Stomach (tissue), 19 donors: ENCODE results near the gene NDNF. TPM values are rescaled to one million over a fixed set of nuclear protein-coding genes. Genes with fewer than 3 reads are reported as not detected.

ENCODE experiments used
- DNase-seq, 2 donors: peaks; one replicate each; pipeline versions ENCODE4 v3.0.0 to v3.0.0-alpha.2; 2013 to 2019
- H3K27ac ChIP-seq, 5 donors: fragments of 200-600 bp in 4 of 5; sonication (generic) in 4 of 5; one replicate each; pipeline ENCODE4 v1.5.1; 2013 to 2019; ENCODE audit warnings: mild to moderate bottlenecking in 1 of 5, moderate library complexity in 1 of 5
- H3K27me3 ChIP-seq, 3 donors: fragments of 200-600 bp; sonication (generic); one replicate each; pipeline ENCODE4 v1.5.1; 2017 to 2019; ENCODE audit warnings: mixed run types in 1 of 3
- H3K36me3 ChIP-seq, 4 donors: fragments of 200-600 bp; sonication (generic); 1 replicate in 3 of 4; 2 replicates in 1 of 4; pipeline ENCODE4 v1.5.1; 2016 to 2019
- H3K4me1 ChIP-seq, 4 donors: fragments of 200-600 bp; sonication (generic); one replicate each; pipeline ENCODE4 v1.5.1; 2016 to 2019
- H3K4me3 ChIP-seq, 4 donors: fragments of 200-600 bp; sonication (generic) in 3 of 4; one replicate each; pipeline ENCODE4 v1.5.1; 2016 to 2019; ENCODE audit warnings: mild to moderate bottlenecking in 1 of 4
- H3K9me3 ChIP-seq, 4 donors: fragments of 200-600 bp; sonication (generic); one replicate each; pipeline ENCODE4 v1.5.1; 2016 to 2019
- EP300 ChIP-seq: sonication (generic); formaldehyde crosslinking; IDR thresholded peaks from one replicate; pipeline ENCODE4 v1.6.1; 2017; ENCODE audit warnings: antibody characterized with exemption
- POLR2A ChIP-seq, 4 donors: fragments of 450-650 bp; IDR thresholded peaks; one replicate each; pipeline ENCODE4 v1.6.1; 2016; ENCODE audit warnings: antibody characterized with exemption in 4 of 4, control low read depth in 2 of 4, mild to moderate bottlenecking in 1 of 4, moderate library complexity in 1 of 4
- POLR2AphosphoS5 ChIP-seq, 3 donors: sonication (generic); formaldehyde crosslinking; IDR thresholded peaks; one replicate each; pipeline ENCODE4 v1.6.1; 2016; ENCODE audit warnings: antibody characterized with exemption in 3 of 3
- WGBS, 5 donors: extraction: QIAGEN DNeasy Blood & Tissue Kit in 3 of 5; methylation state at CpG; one replicate each; pipeline versions ENCODE4 v1.1.5 to v1.1.7; 2013 to 2018; 5-methylcytosine and 5-hydroxymethylcytosine counted together
- intact Hi-C: fragments of 100-400 bp; cut with DNase I; formaldehyde crosslinking; loops from one replicate; pipeline ENCODE4 v1.15.1; 2023; ENCODE audit warnings: low total_unique reads
- long read RNA-seq, 10 donors: transcript quantifications; one replicate each; lab custom pipeline, GENCODE V29; 2026
- polyA plus RNA-seq, 3 donors: library from polyadenylated mRNA; stranded (reverse); fragments of 200-250 nt; gene quantifications; one replicate each; pipeline ENCODE4 v1.2.3, GENCODE V29; 2013
- total RNA-seq, 5 donors: library from RNA; depleted of rRNA; stranded (reverse); fragments of >200 nt; gene quantifications; one replicate each; pipeline versions ENCODE4 v1.1.0 to v1.2.3, GENCODE V29; 2014 to 2016
- TF ChIP-seq, protein P1 (sequence below), 7 experiments: fragments of 450-650 bp in 4 of 7; fragments of 200-600 bp in 3 of 7; sonication (generic) in 3 of 7; IDR thresholded peaks; one replicate each; pipeline ENCODE4 v1.5.1; 2016 to 2019; ENCODE audit warnings: antibody characterized with exemption in 7 of 7, control low read depth in 2 of 7, mild to moderate bottlenecking in 1 of 7
- donor health status: healthy with polysubstance abuse.
- donor health status: Bipolar disorder and iron deficiency.
- donor health status: healthy.

The NDNF gene
- 1 to 10 TPM in 4 of 5 donors, under 1 TPM in 1; 0.89 to 8.1 (median 4.8) TPM for total RNA-seq
- 1 to 10 TPM in 2 of 3 donors, under 1 TPM in 1; 0.68 to 2.6 (median 1.4) TPM for polyA plus RNA-seq
- long read RNA-seq, donor 1, result 0 reads
- long read RNA-seq, donor 2, result 0 reads
- long read RNA-seq, donor 3, partial matches to known transcripts, result 0 of 1 reads
- long read RNA-seq, donor 3, other reads (novel, unspliced or antisense), result 0 of 1 reads
- long read RNA-seq, donor 4, result 0 reads
- long read RNA-seq, donor 5, partial matches to known transcripts, result 0 of 1 reads
- long read RNA-seq, donor 5, other reads (novel, unspliced or antisense), result 0 of 1 reads
- long read RNA-seq, donor 6, partial matches to known transcripts, result 0 of 1 reads
- long read RNA-seq, donor 6, other reads (novel, unspliced or antisense), result 0 of 1 reads
- long read RNA-seq, donor 7, partial matches to known transcripts, result 0 of 2 reads
- long read RNA-seq, donor 7, other reads (novel, unspliced or antisense), result 0 of 2 reads
- long read RNA-seq, donor 8, partial matches to known transcripts, result 0 of 1 reads
- long read RNA-seq, donor 8, other reads (novel, unspliced or antisense), result 0 of 1 reads
- long read RNA-seq, donor 9, partial matches to known transcripts, result 0 of 1 reads
- long read RNA-seq, donor 9, other reads (novel, unspliced or antisense), result 0 of 1 reads
- long read RNA-seq, donor 10, result 0 reads

DNA sequence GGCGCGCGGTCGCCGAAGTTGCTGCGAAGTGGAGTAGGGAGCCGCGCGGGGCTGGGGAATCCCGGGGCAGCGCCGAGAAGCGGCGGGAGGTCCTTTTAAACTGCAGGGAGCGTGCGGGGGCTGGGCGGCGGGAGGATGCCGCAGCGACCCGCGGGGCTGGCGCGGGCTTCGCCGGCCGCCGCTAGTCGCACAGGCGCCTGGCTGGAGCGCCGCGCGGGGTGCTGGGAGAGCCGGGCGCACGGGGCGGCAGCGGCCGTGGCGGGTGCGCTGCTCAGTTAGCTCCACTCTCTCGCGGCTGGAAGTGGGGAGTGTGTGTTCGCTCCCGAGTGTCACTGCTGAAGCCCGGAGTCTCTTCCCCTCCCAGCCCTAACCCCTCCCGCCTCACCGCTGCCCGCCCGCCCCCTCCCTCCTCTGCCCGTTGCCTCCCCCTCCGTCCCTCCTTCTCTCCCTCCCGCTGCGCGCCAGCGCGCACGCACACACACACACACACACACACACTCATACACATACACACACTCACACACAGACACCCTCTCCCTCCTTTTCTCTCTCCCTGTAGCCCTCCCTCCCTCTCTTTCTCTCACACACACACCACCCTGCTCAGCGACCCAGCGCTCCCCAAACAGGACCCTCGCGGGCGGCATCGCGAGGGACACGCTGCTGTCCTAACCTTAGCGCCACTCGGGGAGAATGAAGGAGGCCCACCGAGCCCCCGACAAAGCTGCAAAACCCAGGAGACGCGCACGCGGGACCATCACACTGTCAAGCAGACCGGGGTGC lies at the start of gene NDNF:
Gene NDNF (minus strand): TSS at position 312 of the 780 bp plus-strand sequence. CDS start 26,698 bp downstream, outside the sequence.
- Histone ChIP-seq H3K4me1 (peaks cover 16 to 33% (median 27%) of the 10 kb centered on the region in 4 donors), H3K27me3 (peaks cover 0 to 55% (median 36%) of the 10 kb centered on the region in 3 donors), H3K4me3 (peak within 1 kb of the TSS; percentile 57 to 70 (median 66)), H3K9me3 (no peaks in the 10 kb centered on the region), H3K27ac (peak within 1 kb of the TSS in 4 of 5 donors; percentile 47 to 72 (median 50)), H3K36me3 (no peaks in the 10 kb centered on the region)
- TF ChIP-seq, protein P1, sequence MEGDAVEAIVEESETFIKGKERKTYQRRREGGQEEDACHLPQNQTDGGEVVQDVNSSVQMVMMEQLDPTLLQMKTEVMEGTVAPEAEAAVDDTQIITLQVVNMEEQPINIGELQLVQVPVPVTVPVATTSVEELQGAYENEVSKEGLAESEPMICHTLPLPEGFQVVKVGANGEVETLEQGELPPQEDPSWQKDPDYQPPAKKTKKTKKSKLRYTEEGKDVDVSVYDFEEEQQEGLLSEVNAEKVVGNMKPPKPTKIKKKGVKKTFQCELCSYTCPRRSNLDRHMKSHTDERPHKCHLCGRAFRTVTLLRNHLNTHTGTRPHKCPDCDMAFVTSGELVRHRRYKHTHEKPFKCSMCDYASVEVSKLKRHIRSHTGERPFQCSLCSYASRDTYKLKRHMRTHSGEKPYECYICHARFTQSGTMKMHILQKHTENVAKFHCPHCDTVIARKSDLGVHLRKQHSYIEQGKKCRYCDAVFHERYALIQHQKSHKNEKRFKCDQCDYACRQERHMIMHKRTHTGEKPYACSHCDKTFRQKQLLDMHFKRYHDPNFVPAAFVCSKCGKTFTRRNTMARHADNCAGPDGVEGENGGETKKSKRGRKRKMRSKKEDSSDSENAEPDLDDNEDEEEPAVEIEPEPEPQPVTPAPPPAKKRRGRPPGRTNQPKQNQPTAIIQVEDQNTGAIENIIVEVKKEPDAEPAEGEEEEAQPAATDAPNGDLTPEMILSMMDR (IDR thresholded peaks at IDR 0.05), result no peak
- TF ChIP-seq POLR2AphosphoS5 (IDR thresholded peaks at IDR 0.05) (no peak), POLR2A (IDR thresholded peaks at IDR 0.05) (no peak), EP300 (no peak)
- intact Hi-C loops, result no loop called here
- peak in 1 of 2 donors; percentile 83 for DNase-seq
- 1% methylated on average over 34 to 76 of the region's 76 CpGs for WGBS, 5 donors

DNA sequence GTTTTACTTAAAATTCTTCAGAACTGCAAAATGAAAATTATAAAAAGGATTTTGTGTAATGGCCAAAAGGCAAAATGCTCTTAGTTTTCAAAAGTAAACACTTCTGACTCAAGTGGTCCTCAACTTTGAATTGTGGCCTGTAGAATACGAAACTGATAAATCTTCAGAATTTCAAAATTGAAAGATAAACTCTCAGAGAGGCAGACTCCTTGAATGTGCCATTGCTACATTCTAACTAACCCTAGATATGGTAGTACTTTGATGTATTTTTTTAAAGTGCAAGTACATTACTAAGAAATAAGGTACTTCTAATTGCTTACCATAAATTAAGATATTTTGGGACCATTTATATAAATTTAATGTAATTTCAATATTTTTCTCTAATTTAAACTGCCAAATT lies 47.4 kb upstream of the NDNF start:
- H3K9me3 ChIP-seq, result no peaks in the 10 kb centered on the region
- DNase-seq, result no peak
- no peak overlapping the region for H3K27ac ChIP-seq
- H3K4me1 ChIP-seq, result no peaks in the 10 kb centered on the region
- H3K36me3 ChIP-seq, result no peaks in the 10 kb centered on the region
- intact Hi-C loops, result no loop called here
- TF ChIP-seq POLR2AphosphoS5 (IDR thresholded peaks at IDR 0.05), result no peak
- TF ChIP-seq, protein P1 (IDR thresholded peaks at IDR 0.05), result no peak
- TF ChIP-seq POLR2A (IDR thresholded peaks at IDR 0.05), result no peak
- no peak for TF ChIP-seq EP300
- 62 to 82% (median 77%) methylated on average over 1 of the region's 1 CpG for WGBS, 5 donors
- no peaks in the 10 kb centered on the region for H3K27me3 ChIP-seq
- H3K4me3 ChIP-seq, result no peak overlapping the region

GRCh38 chr4:121118344-121118743 lies 46.0 kb upstream of the NDNF start:
- Histone ChIP-seq H3K27me3 (no peaks in the 10 kb centered on the region), H3K9me3 (no peaks in the 10 kb centered on the region), H3K4me3 (no peak overlapping the region), H3K4me1 (no peaks in the 10 kb centered on the region), H3K36me3 (no peaks in the 10 kb centered on the region), H3K27ac (no peak overlapping the region)
- intact Hi-C loops, result no loop called here
- 74 to 80% (median 76%) methylated on average over 2 of the region's 2 CpGs for WGBS, 5 donors
- TF ChIP-seq POLR2AphosphoS5 (IDR thresholded peaks at IDR 0.05), result no peak
- TF ChIP-seq, protein P1 (IDR thresholded peaks at IDR 0.05), result no peak
- no peak for TF ChIP-seq EP300
- no peak for TF ChIP-seq POLR2A (IDR thresholded peaks at IDR 0.05)
- no peak for DNase-seq

DNA sequence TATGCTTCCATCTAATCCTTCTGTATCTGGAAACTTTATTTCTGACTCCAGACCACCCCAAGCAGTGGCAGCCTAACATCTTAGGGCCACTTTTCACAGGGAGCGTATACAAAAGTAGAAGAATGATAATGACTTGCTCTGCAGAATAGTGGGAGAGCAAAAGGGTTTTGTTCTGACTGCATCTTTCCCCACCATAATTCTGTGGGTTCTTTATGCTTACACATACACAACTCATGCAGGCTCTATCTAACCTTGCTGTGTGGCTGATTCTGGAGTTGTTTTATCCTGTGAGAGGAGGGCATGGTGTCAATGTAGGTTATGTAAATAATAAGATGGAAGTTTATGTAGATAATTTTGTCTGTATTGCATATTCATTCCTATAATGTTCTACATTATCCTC lies 42.4 kb upstream of the NDNF start:
- no peaks in the 10 kb centered on the region for H3K27me3 ChIP-seq
- DNase-seq, result no peak
- H3K4me1 ChIP-seq, result no peaks in the 10 kb centered on the region
- no peaks in the 10 kb centered on the region for H3K9me3 ChIP-seq
- no peaks in the 10 kb centered on the region for H3K36me3 ChIP-seq
- 84 to 91% (median 88%) methylated on average over 1 of the region's 1 CpG for WGBS, 5 donors
- intact Hi-C loops, result no loop called here
- H3K27ac ChIP-seq, result no peak overlapping the region
- H3K4me3 ChIP-seq, result no peak overlapping the region
- no peak for TF ChIP-seq POLR2A (IDR thresholded peaks at IDR 0.05)
- TF ChIP-seq, protein P1 (IDR thresholded peaks at IDR 0.05), result no peak
- no peak for TF ChIP-seq POLR2AphosphoS5 (IDR thresholded peaks at IDR 0.05)
- TF ChIP-seq EP300, result no peak
